GM21576 (cell line): ENCODE data around the gene KLHL40.

Source experiments
- ATAC-seq: cut with Tn5 transposase; IDR thresholded peaks from one replicate; pipeline ENCODE4 v1.9.1; 2021; ENCODE audit warnings: mild to moderate bottlenecking, moderate library complexity; ENCODE audit not compliant: unreplicated experiment

The KLHL40 gene

GRCh38 chr3:42685363-42685881, at the start of gene KLHL40:
TSS of gene KLHL40 (plus strand) at chr3:42685537. CDS start at chr3:42685619, 82 bp downstream.
- ATAC-seq = no peak

DNA sequence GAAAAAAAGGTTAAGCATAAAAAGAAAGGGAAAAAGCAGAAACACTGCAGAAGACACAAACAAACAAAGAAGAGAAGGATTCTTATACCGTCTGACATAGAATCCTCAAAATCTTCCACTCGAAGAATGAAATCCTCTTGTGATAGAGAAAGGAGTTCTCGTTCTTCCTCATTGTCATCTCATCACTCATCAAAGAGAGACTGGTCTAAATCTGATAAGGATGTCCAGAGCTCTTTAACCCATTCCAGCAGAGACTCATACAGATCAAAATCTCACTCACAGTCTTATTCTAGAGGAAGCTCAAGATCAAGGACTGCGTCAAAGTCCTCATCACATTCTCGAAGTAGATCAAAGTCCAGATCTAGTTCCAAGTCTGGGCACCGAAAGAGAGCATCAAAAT, 48.3 kb upstream of the KLHL40 start:
- ATAC-seq = no peak

DNA sequence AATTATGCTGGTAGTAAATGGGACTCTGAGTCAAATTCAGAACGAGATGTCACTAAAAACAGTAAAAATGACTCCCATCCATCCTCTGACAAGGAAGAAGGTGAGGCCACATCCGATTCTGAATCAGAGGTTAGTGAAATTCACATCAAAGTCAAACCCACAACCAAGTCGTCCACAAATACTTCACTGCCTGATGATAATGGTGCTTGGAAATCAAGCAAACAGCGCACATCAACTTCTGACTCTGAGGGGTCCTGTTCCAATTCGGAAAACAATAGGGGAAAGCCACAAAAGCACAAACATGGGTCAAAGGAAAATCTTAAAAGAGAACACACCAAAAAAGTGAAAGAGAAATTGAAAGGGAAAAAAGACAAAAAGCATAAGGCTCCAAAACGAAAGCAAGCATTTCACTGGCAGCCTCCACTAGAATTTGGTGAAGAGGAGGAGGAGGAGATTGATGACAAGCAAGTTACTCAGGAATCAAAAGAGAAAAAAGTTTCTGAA, 46.9 kb upstream of the KLHL40 start:
- ATAC-seq = no peak

GRCh38 chr3:42639192-42639591, 46.1 kb upstream of the KLHL40 start:
- ATAC-seq = no peak

DNA sequence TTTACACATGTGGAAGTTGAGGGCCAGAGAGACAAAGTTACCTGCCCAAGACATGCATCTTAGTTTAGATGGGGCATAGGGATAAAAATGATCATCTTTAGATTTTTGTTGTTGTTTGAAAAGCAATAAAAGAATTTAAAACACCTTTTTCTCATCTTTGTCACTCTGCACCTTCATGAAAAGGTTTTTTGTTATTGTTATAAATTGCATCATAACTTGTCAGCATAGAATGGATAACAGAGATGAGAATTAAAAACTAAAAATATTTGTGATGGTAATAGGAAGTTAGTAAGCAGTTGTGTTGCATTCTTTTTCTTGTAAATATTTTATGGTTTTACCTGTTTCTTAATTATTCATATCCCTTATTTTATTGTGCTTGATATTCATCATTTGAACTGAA, 45.2 kb upstream of the KLHL40 start:
- ATAC-seq = no peak

- no peak for ATAC-seq
Measured at GRCh38 chr3:42640771-42641370, 44.5 kb upstream of the KLHL40 start.

DNA sequence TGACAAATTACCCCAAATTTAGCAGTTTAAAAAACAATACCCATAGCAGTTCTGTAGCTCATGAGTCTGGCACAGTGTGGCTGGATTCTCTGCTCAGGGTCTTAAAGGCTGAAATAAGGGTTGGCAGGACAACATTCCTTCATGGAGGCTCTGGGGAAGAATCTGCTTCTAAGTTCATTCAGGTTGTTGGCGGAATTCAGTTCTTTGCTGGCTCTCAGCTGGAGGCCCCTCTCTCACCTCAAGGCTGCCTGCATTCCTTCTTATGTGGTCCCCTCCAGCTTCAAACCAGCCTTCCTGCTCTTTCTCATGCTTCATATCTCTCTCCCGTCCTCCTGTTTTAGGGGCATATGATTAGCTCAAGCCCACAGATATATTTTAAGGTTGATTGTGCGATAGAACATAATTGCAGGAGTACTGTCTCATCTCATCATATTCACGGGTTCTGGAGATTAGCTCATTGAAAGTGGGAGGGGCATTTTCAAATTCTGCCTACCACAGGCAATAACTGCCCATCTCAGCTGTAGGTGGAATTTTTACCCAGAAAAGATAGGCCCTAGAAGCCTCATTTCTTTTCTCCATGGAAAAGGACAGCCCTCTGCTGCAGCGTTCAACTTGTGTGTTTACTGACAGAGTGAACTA, 37.4 kb upstream of the KLHL40 start:
- no peak for ATAC-seq

DNA sequence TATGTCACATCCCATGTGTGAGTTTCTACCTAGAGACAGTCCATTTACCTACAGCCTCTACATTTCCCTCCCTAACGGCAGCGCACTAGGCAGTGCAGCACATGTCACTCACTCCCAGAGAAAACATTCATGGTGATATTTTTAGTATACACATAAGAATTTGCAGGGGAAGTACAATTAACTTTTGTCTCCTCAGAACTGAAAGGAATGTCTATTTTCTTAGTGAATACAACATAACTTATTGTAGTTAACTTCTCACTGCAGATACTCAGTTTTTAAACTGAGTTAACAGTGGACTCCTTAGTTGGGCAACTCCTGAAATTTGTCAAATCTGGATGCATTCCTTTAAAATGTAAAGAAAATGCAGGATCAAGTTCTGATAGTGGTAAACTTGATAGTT, 36.3 kb upstream of the KLHL40 start:
- no peak for ATAC-seq

DNA sequence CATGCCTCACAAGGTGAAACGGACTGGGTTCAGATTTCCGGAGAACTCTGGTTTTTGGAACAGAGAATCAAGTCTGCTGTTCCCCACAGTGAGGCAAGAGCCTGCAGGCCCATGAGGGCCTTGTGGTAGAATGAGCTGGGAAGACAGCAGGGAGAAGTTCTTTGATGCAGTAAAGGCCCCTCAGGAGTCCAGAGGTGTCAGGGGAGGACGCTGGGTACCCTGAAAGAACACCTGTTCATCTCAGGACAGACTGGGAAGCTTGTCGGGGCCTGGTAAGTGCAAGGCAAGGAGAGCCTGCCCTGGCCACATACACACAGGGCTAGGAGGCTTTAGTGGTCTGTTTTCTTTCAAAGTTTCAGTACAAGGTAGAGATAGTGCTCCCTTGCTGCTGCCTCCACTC, 35.6 kb upstream of the KLHL40 start:
- ATAC-seq = no peak

DNA sequence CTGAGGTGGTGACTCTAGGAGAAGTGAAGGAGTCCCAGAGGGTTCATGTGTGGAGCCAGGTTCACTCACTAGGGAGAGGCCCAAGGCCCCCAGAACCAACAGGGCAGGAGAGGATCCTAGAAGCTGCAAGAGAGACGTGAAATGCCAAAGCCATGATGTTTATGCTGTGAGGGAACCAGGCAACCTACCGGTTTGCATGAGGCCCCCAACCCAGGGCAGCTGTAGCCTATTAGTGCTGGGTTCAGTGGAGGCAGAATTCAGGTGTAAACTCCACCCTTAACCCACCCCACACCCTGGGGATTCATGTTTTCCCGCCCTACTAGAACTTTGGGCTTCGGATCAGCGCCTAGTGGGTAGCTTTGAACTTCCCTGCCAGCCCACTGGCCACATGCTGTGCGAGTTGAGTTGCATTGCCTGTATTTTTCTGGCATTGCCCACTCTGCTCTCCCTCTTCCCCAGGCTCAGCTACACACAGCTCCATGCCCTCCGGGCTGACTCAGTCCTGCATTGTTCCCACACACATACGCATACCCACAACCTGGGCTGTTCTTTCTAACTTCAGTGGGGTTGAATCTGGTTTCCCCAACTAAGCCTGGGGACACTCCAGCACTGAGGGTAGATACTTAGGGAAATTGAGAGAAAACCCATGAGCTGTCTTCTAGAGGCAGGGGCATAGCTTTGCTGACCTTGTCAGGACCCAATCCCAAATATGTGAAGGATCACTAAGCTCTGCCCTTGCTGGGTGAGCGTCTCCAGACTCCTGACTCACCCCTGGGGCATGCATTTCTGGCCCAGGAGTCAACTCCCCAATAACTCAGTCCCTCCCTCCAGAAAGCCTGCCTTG, 33.9 kb upstream of the KLHL40 start:
- ATAC-seq = no peak

GRCh38 chr3:42652251-42652610, 33.1 kb upstream of the KLHL40 start:
- no peak for ATAC-seq

DNA sequence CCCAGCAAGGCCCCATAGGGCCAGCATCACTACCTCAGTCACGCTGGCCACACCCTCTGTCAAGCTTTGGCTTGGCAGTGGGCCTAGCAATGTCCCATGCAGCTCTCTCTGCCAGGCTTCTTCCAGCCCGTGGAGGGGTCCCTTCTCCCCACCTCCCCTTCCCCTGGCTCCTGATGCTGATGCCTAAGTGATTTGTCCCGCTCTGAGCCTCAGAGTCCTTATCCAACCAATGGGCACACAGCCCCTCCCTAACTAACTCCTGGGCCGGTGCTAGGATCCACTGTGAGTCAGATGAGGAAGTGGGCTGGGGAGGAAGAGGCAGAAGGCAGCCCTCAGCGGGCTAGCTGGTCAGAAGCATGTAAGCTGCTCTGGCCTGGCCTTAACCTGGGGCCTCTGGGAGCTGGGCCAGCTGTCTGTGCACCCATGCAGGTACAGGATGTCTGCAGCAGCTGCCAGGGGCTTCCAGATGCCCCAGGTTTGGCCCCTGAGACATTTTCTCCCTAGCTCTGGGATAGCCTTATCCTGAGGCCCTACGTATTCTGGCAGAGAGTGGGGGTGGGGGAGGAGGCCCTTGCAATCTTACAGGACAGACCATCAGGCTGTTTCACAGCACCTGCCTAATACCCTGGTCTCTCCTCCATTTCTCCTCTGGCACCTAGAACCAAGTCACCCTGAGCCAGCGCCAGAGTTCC, 32.6 kb upstream of the KLHL40 start:
- peak; percentile 76 for ATAC-seq

- ATAC-seq = no peak
Measured at GRCh38 chr3:42653303-42653559, 32.1 kb upstream of the KLHL40 start.

DNA sequence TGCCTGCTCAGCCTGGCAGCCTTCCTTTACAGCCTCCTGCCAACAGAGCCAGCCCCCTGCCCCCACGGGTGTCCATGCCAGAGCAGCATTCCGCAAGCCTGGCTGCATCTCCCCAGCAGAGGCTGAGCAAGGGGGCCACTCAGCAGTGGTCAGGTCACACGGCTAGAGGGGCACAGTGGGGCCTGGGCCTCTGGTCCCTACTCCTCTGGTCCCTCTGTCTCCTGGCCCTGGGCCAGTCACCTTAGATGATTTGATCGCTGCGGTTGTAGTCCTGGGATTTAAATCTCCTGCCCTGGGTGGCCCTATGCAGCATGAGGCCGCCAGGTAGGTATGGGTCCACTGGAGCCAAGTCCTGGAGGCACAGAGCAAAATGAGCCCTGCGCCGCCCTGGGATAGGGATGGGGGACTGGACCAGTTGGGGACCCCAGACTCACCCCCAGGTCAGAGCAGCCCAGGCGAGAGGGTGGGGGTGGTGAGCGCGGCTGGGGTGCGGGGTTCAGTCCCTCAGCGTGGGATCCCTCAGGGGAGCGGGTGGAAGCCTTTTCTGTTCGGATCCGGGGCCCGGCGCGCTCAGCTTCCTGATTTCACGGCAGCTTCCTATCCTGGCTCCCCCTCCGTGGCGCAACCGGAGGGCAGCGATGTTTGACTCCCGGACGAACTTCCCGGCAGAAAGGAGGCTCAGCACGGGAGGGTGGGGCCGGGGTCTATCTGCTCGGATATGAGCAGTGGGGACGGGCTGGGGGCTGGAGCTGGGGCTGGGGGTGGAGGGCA, 31.6 kb upstream of the KLHL40 start, which contains the start of gene ZBTB47:
ZBTB47 (plus strand) TSS at position 138 of the 771 bp plus-strand sequence. CDS start 4,659 bp downstream, outside the sequence.
- no peak for ATAC-seq

DNA sequence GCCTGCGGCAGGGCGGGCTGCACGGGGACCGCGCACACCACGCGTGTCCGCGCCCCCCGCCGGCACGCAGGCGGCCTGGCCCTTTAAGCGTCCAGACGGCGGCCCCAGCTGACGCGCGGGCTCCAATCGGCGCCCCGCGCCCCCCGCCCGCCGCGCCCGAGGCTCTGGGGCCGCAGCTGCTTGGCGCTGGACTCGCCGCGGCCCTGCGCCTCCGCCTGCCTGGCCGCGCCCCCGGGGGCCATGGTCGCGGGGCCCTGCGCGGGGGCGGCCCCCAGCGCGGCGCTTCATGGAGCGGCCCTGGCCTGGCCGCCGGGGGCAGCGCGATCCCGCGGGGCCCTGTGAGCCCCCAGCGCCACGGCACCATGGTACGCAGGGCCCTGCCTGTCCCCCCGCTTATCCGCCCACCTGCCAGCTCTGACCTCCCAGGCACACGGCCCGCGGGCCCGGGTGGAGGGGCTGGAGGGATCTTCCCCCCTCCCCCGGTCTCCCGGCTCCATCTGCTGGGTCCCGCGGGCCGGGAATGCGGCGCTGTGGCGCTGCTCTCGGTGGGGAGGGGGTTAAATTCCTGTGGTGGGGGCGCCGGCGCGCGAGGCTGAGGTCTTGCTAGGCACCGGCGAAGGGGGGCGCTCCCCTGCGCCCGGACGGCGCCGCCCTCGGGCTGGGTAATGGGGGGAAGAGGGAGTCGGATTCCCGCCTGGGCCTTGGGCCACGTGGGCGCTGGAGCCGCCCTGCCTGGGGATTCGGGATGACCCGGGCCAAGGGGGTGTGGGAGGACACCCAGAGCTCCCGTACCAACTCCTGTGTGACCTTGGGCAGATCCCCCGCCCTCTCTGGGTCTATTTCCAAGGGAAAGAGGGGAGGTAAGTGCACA, 30.8 kb upstream of the KLHL40 start:
- no peak for ATAC-seq

GRCh38 chr3:42655331-42655888, 29.9 kb upstream of the KLHL40 start:
- ATAC-seq = no peak

- no peak for ATAC-seq
Measured at GRCh38 chr3:42655980-42656679, 29.2 kb upstream of the KLHL40 start.
